ENCODE data around the gene MRFAP1.

The MRFAP1 gene

DNA sequence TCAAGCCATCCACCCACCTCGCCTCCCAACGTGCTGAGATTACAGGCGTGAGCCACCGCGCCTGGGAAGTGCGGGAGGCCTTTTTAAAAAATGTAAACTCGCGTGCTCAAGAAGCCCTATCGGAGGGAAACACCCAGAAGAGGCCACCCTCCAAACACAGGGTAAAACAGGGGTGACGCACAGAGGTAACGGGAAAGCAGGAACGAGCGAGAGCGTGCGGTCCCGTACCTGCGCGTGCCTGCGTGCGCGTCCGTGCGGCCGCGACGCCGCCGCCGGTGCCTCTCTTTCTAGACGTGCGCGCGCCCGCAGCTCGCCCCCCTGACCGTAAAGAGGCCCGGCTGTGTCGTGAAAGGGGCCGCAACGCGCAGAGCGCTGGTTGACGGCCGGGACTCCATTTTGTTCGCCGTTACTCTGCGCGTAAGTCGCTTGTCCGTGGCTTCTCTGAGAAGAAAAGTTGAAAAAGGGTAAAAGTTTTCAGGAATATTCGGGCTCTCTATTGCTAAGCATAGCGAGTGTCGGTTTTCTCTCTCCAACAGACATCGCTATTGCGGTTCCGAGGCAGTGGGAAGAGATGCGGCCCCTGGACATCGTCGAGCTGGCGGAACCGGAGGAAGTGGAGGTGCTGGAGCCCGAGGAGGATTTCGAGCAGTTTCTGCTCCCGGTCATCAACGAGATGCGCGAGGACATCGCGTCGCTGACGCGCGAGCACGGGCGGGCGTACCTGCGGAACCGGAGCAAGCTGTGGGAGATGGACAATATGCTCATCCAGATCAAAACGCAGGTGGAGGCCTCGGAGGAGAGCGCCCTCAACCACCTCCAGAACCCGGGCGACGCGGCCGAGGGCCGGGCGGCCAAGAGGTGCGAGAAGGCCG, at the start of gene MRFAP1:
Gene MRFAP1 (plus strand): TSS at position 394 of the 872 bp plus-strand sequence. CDS start 178 bp downstream, at position 572.
- peak; percentile 91 for DNase-seq (ENCODE audit: low read depth)

GRCh38 chr4:6591313-6591712, 49.2 kb upstream of the MRFAP1 start:
- DNase-seq (ENCODE audit: low read depth), result no peak

- no peak for DNase-seq (ENCODE audit: low read depth)
Measured at GRCh38 chr4:6591781-6592180, 48.7 kb upstream of the MRFAP1 start.

- no peak for DNase-seq (ENCODE audit: low read depth)
Measured at GRCh38 chr4:6592804-6593563, 47.5 kb upstream of the MRFAP1 start.

GRCh38 chr4:6594341-6594740, 46.1 kb upstream of the MRFAP1 start:
- no peak for DNase-seq (ENCODE audit: low read depth)

- no peak for DNase-seq (ENCODE audit: low read depth)
Measured at GRCh38 chr4:6594826-6595355, 45.6 kb upstream of the MRFAP1 start.

- DNase-seq (ENCODE audit: low read depth), result no peak
Measured at GRCh38 chr4:6595897-6596537, 44.5 kb upstream of the MRFAP1 start.

DNA sequence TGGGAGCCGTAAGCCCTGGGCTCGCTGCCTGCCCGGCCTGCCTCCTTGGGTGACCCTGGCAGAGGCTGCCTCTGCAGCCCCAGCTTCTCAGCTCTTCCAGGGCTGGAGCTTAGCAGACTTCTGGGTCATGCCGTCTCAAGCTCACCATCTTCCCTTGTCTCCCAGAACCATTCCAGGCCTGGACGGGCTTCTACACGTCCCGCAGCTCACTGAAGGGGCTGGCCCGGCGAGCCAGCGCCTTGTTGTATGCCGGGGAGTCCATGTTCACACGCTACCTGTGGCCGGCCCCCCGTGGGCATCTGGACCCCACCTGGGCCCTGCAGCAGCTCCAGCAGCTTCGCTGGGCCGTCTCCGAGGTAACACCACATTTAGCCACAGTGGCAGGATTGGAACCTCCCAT, 43.5 kb upstream of the MRFAP1 start:
- DNase-seq (ENCODE audit: low read depth), result no peak

- no peak for DNase-seq (ENCODE audit: low read depth)
Measured at GRCh38 chr4:6598127-6598526, 42.4 kb upstream of the MRFAP1 start.

- DNase-seq (ENCODE audit: low read depth), result no peak
Measured at GRCh38 chr4:6598641-6599040, 41.8 kb upstream of the MRFAP1 start.

DNA sequence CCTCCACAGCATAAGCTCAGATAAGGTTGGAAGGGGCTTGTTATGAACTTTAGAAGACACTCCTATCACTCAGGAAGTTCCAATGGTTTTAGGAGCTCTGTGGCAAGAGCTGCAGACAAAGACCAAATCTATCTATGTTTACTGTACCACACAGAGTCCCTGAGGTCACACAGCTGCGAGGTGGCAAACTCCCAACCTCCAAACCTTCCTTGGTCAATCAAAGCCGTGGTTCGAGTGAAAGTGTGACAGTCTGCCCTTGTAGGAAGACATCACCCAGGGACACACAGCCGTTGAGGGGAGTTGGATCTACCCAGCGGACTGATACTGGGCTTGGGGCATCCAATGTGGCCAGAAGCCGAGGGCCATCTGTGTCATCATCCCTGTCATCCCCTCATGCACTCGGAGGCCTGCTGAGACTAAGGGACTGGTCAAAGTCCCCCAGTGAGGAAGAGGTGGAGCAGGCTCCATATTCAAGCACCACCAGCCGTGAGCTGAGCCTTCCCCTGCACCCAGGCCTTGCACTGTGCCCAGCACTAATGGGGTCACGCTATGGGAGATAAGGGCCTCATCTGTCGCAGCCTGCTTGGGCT, 38.7 kb upstream of the MRFAP1 start:
- DNase-seq (ENCODE audit: low read depth), result no peak

GRCh38 chr4:6602289-6602688, 38.2 kb upstream of the MRFAP1 start:
- DNase-seq (ENCODE audit: low read depth), result no peak

DNA sequence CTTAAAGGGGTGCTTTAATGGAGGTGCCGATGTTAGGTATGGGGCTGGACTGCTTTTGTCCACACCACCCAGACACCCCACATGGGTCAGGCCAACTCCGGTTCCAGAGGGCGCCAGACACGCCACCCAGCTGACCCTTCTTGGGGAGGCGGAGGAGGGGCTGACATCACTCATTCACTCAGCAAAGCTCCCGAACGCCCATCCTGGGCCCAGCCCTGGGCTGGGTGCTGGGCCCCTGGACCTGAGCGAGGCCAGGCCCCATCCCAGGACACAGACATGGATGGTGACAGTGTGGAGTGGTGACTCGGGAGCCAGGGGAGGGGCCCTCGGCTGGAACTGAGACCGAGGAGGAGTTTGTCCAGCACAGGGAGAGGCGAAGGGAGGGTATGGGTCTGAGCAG, 37.4 kb upstream of the MRFAP1 start:
- no peak for DNase-seq (ENCODE audit: low read depth)

DNA sequence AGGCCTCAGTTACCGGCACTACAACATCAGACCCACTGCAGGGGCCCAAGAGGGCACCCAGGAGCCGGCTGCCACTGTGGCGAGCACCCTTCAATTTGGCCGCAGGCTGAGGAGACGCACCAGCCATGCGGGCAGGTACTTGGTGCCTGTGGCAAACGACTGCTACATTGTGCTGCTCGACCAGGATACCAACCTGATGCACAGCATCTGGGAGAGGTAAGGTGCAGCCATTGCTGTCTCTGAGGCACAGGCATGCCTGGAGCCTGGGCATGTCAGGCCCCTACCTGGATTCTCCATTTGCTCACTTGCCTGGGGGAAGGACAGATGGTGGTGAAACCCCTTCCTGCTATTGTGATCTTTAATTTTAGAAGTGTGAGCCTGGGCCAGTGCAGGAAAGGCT, 35.4 kb upstream of the MRFAP1 start:
- no peak for DNase-seq (ENCODE audit: low read depth)

DNA sequence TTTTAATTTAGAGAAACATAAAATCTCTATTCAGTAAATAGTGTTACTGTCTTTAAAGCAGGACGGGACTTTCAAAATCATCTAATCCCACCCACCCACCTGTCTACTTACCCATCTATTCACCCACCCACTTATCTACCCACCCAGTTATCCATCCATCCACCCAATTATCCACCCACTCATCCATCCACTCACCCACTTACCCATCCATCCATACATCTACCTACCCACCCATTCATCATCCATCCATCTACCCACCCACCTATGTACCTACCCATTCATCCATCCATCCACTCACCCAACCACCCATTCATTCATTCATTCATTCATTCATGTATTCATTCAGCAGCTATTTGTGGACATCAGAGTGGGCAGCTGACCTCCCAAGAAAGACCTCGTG, 34.9 kb upstream of the MRFAP1 start:
- no peak for DNase-seq (ENCODE audit: low read depth)

GRCh38 chr4:6606465-6607235, 33.8 kb upstream of the MRFAP1 start:
- no peak for DNase-seq (ENCODE audit: low read depth)

- DNase-seq (ENCODE audit: low read depth), result no peak
Measured at GRCh38 chr4:6607368-6608055, 33.0 kb upstream of the MRFAP1 start.

- DNase-seq (ENCODE audit: low read depth), result no peak
Measured at GRCh38 chr4:6608758-6609414, 31.6 kb upstream of the MRFAP1 start.

GRCh38 chr4:6609415-6610079, 30.9 kb upstream of the MRFAP1 start:
- no peak for DNase-seq (ENCODE audit: low read depth)

Data from stimulated activated CD8-positive, alpha-beta memory T cell treated with anti-CD3 and anti-CD28 coated beads, Interleukin-4, amount 100 ng/mL, for 24 hours (primary cell).